ENCODE measurements around the gene FAT1. TPM values are rescaled to one million over a fixed set of nuclear protein-coding genes. Genes with fewer than 3 reads are reported as not detected.

The FAT1 gene
- total RNA-seq, 1 experiment from 2014 or later, result 197 TPM

DNA sequence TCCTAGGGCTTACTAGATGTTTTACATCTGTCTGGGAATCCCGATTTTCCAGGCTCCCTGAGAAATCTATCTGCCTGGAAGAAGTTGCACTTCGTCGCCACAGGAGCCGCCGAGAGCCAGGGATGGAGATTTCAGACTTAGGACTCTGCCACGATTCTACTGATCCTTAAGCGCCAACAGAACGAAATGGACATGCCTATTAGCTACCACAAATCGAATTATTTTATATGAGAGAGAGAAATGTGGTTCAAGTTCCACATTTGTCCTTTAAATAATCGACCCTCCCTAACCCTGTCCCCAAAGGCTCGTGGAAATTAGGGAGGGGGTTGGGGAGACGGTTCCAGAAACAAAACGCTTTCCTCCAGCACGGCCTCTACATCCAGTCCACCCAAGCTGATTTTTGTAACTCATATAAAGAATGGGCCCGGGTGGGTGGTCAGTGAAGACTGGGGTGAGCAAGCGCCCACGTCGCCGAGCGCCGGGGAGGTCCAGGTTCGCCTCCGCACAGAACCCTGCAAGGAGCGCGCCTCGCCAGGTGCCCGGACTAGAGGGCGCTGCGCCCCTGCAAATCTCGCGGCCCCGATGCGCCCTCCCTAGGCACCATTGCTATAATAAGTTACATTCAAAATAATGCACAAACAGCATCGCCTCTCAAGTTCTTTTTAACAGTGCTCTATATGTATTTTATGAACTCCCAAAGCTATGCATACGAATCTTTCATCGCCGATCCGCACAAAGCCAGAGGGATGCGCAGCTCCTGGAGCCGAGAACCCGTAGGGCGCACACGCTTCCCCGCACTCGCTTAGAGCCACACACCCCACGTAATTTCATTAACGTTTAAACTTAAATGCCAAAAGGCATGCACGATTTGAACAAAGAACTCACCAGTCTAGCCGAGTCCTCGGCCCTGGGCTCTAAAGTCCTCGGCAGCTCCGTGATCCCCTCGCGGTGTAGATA lies 2.1 kb upstream of the FAT1 start:
- Mint-ChIP-seq H3K36me3 (ENCODE audit: insufficient read depth, unreplicated experiment) (peaks cover 72% of the 10 kb centered on the region), H3K27me3 (ENCODE audit: unreplicated experiment) (no peaks in the 10 kb centered on the region), H3K9me3 (ENCODE audit: low read depth, unreplicated experiment) (no peaks in the 10 kb centered on the region), H3K4me1 (ENCODE audit: low read depth, unreplicated experiment) (peaks cover 22% of the 10 kb centered on the region), H3K27ac (ENCODE audit: unreplicated experiment) (peak overlapping the region; percentile 75), H3K4me3 (ENCODE audit: low read depth, unreplicated experiment) (peak overlapping the region; percentile 83)
- CTCF ChIA-PET, result interaction anchor here (0.5 kb wide), 1 partner anchor 10 kb away, joined by 4 read pairs; no protein-coding TSS in a partner anchor
- BruUV-seq (replicated peaks), result TSS peak; percentile 60
- peak; percentile 59 for TF ChIP-seq CTCF (IDR thresholded peaks at IDR 0.05; ENCODE audit: unreplicated experiment)
- intact Hi-C loops (cut with micrococcal nuclease; ENCODE audit: unreplicated experiment), result loop anchor here (2.0 to 5.0 kb wide), 3 partner anchors 57 to 877 kb away; no protein-coding TSS in a partner anchor
- DNase-seq, result peak; percentile 83

DNA sequence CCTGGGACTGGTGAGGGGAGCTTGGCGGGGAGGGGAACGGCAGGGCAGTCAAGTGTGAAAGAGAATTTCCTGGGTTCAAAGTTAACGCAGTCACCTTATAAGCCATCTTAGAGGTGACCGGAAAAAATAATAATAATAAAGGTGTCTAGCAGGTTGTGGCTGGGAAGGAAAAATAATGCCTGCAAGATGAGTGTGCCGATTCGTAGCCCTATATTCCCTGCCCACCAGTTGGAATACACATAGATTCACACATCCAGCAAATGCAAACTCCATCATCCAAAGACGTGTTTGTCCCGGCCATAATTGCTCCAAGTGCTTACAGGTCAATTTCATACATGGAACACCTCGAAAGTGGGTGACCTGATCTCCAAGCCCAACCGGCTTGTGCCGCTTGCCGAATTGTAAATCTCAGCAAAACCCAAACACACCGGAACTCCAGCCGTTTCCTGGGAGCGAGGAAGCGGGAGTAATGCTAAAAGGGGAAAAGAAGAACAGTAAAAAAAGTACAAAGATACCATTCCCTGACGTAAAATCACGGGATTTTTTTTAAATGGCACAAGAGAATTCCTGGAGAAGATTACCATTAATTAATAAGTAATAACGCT lies 1.3 kb upstream of the FAT1 start:
- intact Hi-C loops (cut with micrococcal nuclease; ENCODE audit: unreplicated experiment), result loop anchor here (5.0 kb wide), 3 partner anchors 38 to 877 kb away; no protein-coding TSS in a partner anchor
- Mint-ChIP-seq H3K4me1 (ENCODE audit: low read depth, unreplicated experiment) (peaks cover 17% of the 10 kb centered on the region), H3K27me3 (ENCODE audit: unreplicated experiment) (no peaks in the 10 kb centered on the region), H3K27ac (ENCODE audit: unreplicated experiment) (peak overlapping the region; percentile 75), H3K9me3 (ENCODE audit: low read depth, unreplicated experiment) (no peaks in the 10 kb centered on the region), H3K36me3 (ENCODE audit: insufficient read depth, unreplicated experiment) (peaks cover 72% of the 10 kb centered on the region), H3K4me3 (ENCODE audit: low read depth, unreplicated experiment) (peak overlapping the region; percentile 83)
- DNase-seq, result no peak
- no peak for TF ChIP-seq CTCF (IDR thresholded peaks at IDR 0.05; ENCODE audit: unreplicated experiment)
- BruUV-seq (replicated peaks), result no TSS peak
- CTCF ChIA-PET, result interaction anchor here (0.6 kb wide), 1 partner anchor 700 kb away, joined by 4 read pairs; no protein-coding TSS in a partner anchor

GRCh38 chr4:186724058-186724863 lies 605 bp upstream of the FAT1 start:
- CTCF ChIA-PET, result interaction anchor here (0.6 to 1.0 kb wide), 5 partner anchors 40 to 701 kb away, joined by 3 to 7 read pairs (median 3); no protein-coding TSS in a partner anchor

More at GRCh38 chr4:186724058-186724863, 605 bp upstream of the FAT1 start:
- TF ChIP-seq CTCF (IDR thresholded peaks at IDR 0.05; ENCODE audit: unreplicated experiment), result no peak
- peak overlapping the region; percentile 83 for H3K4me3 Mint-ChIP-seq (ENCODE audit: low read depth, unreplicated experiment)
- peaks cover 14% of the 10 kb centered on the region for H3K4me1 Mint-ChIP-seq (ENCODE audit: low read depth, unreplicated experiment)
- no peaks in the 10 kb centered on the region for H3K27me3 Mint-ChIP-seq (ENCODE audit: unreplicated experiment)
- H3K27ac Mint-ChIP-seq (ENCODE audit: unreplicated experiment), result peak overlapping the region; percentile 75
- DNase-seq, result no peak
- no peaks in the 10 kb centered on the region for H3K9me3 Mint-ChIP-seq (ENCODE audit: low read depth, unreplicated experiment)
- peaks cover 70% of the 10 kb centered on the region for H3K36me3 Mint-ChIP-seq (ENCODE audit: insufficient read depth, unreplicated experiment)
- intact Hi-C loops (cut with micrococcal nuclease; ENCODE audit: unreplicated experiment), result loop anchor here (5.0 kb wide), 1 partner anchor 37 kb away; no protein-coding TSS in a partner anchor
- no TSS peak for BruUV-seq (replicated peaks)
